MM.1S (cell line): ENCODE results near the gene AK9.

Source experiments
- CTCF ChIP-seq: fragments of 300-600 bp; sonication (generic); IDR thresholded peaks from 2 replicates; pipeline ENCODE4 v1.5.1; 2016; ENCODE audit warnings: antibody characterized with exemption, low read length, mixed read lengths
- EZH2 ChIP-seq: fragments of 300-600 bp; sonication (generic); optimal IDR thresholded peaks from 2 replicates; pipeline ENCODE3; 2017; ENCODE audit warnings: low read depth, mild to moderate bottlenecking, antibody characterized with exemption, low read length, mixed read lengths
- EZH2phosphoT487 ChIP-seq: fragments of 300-600 bp; sonication (generic); IDR thresholded peaks from 2 replicates; pipeline ENCODE4 v1.6.1; 2018; ENCODE audit warnings: antibody characterized with exemption, low read length

GRCh38 chr6:109450801-109451200, 240.2 kb downstream of the AK9 start:
- no peak for TF ChIP-seq CTCF
- no peak for TF ChIP-seq EZH2phosphoT487
- no peak for TF ChIP-seq EZH2
